HG03342 (cell line): ENCODE measurements around the gene DPRX.
"Not testable (repeated sequence)": the region's sequence is repeated elsewhere in the genome, so short reads cannot be mapped to it uniquely, and the experiment has no call there.

Experiments used
- ATAC-seq: cut with Tn5 transposase; IDR thresholded peaks from one replicate; pipeline ENCODE4 v1.9.1; 2021; ENCODE audit warnings: mild to moderate bottlenecking, moderate library complexity; ENCODE audit not compliant: unreplicated experiment

The DPRX gene

DNA sequence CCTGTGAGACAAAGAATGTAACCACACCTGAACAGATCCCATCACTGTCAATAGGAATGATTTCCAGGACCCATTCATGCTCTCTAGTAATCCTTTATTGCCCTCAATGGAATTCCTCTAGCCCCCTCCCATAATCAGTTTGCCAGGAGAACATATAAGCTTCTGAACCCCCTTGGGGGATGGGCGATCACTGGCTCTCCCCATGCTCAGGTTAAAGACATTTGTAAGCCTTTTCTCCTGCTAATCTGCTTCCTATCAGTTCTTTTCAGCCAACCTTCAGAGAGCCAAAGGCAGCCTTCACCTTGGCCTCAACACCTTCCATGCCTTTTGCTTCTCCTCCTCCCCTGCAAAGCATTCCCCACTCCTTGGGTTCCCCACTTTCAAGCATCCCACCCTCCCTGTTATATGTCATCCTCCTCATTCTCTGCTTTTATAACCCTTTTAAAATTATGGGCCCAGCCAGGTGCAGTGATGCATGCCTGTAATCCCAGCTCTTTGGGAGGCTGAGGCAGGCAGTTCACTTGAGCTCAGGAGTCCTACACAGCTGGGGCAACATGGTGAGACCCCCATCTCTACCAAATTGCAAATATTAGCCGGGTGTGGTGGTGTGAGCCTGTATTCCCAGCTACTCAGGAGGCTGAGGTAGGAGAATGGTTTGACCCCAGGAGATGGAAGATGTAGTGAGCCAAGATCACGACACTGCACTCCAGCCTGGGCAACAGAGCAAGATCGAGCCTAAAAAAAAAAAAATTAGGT lies 12.4 kb downstream of the DPRX start:
- ATAC-seq, result no peak

DNA sequence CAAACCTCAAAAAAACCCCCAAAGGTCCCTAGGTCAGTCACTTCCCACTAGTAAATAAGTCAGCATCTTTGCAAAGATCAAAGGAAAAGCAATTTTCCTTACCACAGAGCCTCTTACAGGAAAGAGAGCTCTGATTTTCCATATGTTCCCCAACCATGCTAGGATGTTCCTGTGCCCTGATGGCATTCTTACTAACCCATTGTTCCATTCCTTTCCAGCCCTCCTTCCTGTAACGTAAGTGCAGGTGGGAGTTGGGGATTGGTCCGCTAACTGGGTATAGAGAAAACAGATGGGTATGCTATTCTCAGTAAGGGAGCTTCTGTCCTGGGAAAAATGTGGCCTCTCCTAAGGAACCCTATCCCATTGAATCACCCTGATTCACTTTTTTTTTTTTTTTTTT lies 14.3 kb downstream of the DPRX start:
- no peak for ATAC-seq

DNA sequence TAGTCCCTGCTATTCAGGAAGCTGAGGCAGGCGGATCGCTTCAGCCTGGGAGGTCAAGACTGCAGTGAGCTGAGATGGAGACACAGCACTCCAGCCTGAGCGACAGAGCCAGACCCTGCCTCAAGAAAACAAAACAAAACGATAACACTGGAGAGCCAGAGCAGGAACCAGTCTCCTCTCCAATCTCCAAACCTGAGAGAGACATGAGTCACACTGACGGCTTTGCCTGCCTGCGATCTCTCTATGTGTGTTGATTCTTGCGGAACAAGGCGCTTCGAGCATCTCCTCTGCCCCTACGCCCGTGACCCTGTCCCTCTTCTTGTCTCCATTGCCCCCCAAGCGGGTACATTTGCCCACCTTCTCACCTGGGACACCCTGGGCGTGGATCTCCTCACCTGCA lies 15.6 kb downstream of the DPRX start:
- ATAC-seq, result no peak

DNA sequence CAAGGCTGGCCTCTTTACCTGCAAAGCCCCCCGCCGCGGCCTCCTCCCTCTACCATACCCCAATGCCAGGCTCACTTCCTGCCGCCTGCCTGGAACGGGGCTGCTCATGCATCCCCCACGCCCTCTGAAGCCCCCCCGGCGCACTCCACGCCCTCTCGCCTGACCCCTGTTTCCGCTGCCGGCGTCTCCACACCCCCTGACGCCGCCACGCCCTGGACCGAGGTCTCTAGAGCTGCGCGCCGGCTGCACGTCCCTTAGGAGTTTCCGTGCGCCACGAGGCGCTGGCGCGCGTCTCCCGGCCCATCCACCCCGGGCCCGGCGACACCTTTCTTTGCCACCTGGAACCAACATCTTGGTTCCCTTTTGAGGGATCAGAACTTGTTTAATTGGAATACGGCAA lies 16.0 kb downstream of the DPRX start:
- no peak for ATAC-seq

DNA sequence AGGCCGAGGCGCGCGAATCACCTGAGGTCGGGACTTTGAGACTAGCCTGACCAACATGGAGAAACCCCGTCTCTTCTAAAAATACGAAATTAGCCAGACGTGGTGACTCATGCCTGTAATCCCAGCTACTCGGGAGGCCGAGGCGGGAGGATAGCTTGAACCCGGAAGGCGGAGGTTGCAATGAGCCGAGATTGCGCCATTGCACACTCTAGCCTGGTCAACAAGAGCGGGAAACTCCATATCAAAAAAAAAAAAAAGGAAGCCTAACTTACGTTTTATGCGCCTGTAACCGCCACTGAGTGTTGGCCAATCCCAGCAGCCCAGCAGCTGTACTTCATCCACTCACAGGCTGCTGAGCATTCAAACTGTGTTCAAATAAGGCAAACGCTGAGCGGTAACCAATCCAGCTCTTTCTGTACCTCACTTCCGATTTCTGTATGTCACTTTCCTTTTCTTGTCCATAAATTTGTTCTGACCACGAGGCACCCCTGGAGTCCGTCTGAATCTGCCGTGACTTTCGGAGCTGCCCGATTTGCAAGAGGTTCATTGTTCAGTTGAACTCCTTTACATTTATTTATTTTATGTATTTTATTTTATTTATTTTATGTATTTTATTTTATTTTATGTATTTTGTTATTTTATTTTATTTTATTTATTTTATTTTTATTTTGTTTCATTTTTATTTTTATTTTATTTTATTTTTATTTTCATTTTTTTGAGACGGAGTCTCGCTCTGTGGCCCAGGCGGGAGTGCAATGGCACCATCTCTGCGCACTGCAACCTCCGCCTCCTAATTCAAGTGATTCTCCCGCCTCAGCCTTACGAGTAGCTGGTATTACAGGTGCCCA lies 18.2 kb downstream of the DPRX start:
- ATAC-seq, result no peak

DNA sequence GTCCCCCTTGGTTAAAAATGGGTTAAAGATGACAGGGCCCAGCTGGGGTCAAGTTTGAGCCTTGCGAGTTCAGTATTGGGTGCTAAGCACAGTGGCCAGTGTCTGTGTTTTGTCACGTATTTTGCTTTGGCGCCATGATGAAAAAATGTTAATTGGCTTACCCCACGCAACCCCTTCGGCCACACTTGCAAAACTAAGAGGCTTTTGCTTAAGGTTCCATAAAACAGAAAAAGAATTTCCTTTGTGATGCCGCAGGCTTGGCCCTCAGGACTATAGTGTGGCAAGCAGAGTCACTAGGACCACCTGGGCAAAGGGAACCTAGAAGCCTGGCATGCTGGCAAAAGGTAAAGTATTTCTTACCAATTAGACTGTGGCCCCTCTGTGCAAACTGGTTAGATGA lies 20.7 kb downstream of the DPRX start:
- no peak for ATAC-seq

DNA sequence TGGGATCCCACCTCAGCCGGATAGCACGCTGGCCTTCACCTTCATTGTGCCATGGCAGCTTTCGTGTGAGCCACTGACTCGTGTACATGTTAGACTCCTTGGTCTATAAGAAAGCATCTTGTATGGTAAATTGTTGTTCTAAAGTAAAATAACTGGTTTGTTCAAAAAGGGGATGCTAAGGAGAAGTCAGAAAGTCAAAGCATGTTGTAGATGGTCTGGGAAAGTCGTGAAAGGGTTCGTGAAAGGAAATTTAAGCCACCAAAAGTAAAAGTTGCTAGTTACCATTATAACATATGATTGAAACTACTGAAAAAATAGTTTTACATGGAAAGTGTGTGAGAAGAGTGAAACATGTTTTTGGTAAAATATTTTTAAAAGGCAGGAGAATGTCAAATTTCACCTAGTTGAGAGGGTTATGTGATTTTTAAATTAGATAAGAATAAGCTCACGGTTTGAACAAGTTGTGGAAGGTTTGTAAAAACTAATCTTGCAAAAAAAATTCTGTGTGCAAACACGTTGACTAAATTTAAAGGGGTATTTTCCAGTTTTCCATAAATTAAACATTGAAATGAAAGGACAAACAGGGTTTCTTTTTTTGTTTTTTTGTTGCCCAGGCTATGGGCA lies 23.4 kb downstream of the DPRX start:
- no peak for ATAC-seq

DNA sequence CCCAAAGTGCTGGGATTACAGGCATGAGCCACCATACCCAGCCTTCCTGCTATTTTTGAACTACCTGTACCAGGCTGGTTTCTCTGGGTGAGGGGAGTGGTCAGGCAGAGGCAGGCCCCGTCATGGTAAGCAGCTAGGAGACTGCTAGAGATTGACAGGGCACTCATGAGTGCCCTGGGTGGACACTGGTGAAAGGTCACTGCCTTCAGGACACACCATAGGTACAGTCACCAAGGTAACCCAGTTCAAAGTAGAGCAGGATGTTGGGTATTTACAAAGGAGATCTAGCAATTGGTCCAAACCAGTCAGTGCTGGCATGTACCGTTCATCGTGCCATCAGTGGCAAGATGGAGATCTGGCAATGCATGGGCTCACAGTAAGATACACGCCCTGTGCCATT lies 25.5 kb downstream of the DPRX start:
- ATAC-seq, result no peak

DNA sequence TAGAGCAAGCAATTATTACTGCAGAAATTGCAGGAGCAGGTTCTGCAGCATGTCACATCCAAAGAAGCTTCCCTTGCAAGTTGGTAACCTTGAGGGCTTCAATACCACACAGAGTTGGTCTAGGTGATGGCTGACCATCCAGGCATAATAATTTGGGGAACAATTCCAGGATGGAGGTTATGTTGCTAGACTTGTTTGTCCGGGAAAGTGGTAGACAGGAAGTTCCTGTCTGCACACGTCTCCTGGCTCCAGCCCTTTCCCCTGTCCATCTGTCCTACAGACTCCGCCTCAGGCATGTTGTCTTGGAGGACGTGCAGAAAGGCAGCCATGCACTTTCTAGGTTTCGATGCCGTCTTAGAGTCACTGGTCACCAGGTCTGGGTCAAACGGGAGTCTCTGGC lies 26.0 kb downstream of the DPRX start:
- no peak for ATAC-seq

DNA sequence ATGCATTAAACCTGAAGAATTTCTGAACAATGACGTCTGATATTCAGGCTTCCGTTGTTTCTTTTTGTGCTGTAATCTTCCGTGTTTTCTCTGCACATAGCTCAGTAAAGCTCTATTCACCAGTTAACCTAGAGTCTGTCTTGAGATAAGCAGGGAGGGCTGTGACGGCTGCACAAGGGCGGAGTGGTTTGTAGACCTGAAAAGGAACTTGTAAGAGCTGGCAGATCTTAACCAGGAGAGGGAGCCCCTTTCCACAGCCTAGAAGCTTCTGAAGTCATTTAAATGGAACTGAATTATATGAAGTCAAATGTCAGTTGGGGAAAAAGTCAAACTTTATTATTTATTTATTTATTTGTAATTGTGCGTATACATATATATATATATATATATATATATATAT lies 27.5 kb downstream of the DPRX start:
- no peak for ATAC-seq

DNA sequence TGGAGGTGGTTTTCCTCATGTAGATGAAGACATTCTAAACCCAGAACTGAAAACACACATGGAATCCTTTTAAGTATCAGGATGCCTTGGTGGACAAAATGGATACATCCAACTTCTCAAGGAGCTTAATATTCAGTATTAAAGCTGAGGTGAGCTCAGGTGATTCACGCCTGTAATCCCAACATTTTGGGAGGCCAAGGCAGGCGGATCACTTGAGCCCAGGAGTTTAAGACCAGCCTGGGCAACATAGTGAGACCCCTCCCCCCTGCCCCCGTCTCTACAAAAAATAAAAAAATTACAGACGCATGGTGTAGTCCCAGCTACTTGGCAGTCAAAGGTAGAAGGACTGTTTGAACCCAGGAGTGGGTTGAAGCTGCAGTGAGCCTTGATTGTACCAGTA lies 28.8 kb downstream of the DPRX start:
- no peak for ATAC-seq

DNA sequence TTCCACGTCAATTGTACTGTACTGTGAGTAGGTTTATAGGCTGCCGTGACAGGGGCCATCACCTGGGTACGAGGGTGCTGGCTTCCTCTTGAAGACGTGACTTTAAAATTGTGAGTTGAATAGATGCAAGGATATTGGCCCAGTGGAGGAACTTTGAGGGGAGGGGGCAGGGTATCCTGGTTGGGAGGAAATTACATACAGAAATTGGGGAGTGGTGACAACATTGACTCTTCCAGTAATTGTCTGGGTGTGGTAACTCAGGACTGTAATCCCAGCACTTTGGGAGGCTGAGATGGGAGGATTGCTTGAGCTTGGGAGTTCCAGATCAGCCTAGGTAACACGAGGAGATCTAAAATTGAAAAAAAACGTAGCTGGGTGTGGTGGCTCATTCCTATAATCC lies 30.4 kb downstream of the DPRX start:
- ATAC-seq, result no peak

DNA sequence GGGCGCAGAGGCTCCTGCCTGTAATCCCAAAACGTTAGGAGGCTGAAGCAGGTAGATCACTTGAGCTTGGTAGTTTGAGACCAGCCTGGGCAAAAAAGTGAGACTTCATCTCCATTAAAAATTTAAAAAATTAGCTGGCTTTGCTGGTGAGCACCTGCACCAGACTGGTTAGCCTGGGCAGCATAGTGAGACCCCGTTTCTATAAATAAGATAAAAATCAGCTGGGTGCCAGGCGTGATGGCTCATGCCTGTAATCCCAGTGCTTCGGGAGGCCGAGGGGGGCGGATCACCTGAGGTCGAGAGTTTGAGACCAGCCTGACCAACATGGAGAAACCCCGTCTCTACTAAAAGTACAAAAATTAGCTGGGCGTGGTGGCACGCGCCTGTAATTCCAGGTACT lies 32.4 kb downstream of the DPRX start:
- ATAC-seq, result no peak

DNA sequence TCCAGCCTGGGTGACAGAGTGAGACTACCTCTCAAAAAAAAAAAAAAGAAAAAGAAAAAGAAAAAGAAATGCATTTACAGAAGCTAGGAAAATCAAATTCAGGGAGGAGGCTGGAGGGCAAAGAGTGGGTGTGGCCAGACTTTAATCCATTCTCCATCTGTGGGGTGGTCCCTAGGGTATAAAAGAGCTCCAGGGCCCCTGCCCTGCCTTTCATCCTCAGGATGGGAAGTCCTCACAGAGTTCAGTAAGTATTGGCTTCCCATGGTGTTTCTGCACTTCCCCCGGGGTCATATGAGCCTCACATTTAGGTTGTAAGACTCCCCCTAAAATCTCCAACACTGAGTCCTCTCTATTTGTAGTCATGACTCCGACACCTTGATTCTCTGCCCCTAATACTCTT lies 33.0 kb downstream of the DPRX start:
- no peak for ATAC-seq

DNA sequence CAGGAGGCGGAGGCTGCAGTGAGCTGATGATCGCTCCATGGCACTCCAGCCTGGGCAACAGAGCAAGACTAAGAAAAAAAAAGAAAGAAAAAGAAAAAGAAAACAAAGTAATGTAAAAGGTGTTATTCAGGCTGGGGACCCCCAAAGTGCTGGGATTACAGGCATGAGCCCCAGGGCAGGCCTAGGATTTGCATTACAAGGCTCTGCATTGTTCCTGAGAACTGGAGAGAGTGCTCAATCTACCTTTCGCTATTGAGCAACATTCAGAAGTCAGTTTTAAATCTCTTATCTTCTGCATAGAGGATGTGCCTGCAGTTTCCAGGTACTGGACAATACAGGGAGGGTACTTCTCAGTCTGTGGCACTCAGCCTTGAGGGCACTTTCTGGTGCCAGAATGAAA lies 34.5 kb downstream of the DPRX start:
- not testable (repeated sequence) for ATAC-seq

DNA sequence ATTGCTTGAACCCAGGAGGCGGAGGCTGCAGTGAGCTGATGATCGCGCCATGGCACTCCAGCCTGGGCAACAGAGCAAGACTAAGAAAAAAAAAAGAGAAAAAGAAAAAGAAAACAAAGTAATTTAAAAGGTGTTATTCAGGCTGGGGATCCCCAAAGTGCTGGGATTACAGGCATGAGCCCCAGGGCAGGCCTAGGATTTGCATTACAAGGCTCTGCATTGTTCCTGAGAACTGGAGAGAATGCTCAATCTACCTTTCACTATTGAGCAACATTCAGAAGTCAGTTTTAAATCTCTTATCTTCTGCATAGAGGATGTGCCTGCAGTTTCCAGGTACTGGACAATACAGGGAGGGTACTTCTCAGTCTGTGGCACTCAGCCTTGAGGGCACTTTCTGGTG lies 37.0 kb downstream of the DPRX start:
- not testable (repeated sequence) for ATAC-seq

DNA sequence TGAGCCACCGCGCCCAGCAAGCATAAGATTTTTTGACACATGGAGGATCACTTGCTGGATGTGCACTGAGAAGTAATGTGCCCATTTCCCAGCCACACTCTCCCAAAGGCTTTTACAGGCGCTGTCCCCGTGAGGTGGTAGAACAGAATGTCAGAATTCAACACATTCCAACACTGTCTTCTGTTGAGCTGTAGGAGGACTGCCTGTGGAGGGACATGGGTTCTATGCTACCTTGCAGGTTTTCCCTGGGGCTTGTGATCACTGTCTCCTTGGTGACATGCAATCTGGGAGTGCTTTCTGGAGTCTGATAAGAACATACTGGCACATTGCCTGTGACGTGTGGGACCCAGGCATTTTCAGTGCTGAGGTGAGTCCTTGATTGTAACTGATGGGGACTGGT lies 38.5 kb downstream of the DPRX start:
- no peak for ATAC-seq

DNA sequence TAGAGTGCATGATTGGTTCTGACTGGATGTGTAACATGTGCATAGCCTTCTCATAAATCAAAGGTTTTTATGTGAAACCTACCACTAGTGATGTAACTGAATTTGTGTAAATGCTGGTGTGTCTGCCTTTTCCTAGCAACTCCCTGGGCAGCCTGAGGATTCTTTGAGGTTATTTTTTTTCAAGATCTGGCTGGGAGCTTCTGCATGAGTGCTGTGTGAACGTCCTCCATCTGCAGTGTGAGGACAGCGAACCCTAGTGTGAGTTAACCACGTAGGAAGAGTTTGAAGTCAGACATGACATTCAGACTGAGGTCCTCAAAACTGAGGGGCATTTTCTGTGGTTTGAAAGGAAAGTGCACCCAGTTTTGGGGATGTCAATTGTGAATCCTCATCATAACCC lies 39.9 kb downstream of the DPRX start:
- ATAC-seq, result no peak
